K562 (cell line): ENCODE data around the gene RREB1. TPM values are rescaled to one million over a fixed set of nuclear protein-coding genes. Genes with fewer than 3 reads are reported as not detected.

ENCODE experiments used
- BCOR ChIP-seq: fragments of 450-650 bp; IDR thresholded peaks from 2 replicates; pipeline ENCODE4 v1.6.1; 2016
- CBX3 ChIP-seq, 2 experiments: IDR thresholded peaks; 1 replicate in 1 of 2; 2 replicates in 1 of 2; pipeline ENCODE4 v1.6.1; 2012; ENCODE audit warnings: inconsistent platforms in 2 of 2, low read length in 2 of 2, borderline replicate concordance in 1 of 2, control low read depth in 1 of 2
- CXXC5 ChIP-seq: fragments of 250-450 bp; sonication (Bioruptor Pico); IDR thresholded peaks from 2 replicates; pipeline ENCODE4 v1.8.0; 2022; ENCODE audit warnings: inconsistent platforms, mild to moderate bottlenecking, moderate library complexity
- GABPB1 ChIP-seq: sonication (generic); formaldehyde crosslinking; IDR thresholded peaks from 2 replicates; pipeline ENCODE4 v1.8.0; 2022; ENCODE audit warnings: mild to moderate bottlenecking, missing genetic modification reagents
- HDAC3 ChIP-seq: fragments of 450-650 bp; IDR thresholded peaks from 2 replicates; pipeline ENCODE4 v1.6.1; 2018; ENCODE audit warnings: borderline replicate concordance, mild to moderate bottlenecking, moderate library complexity; ENCODE audit not compliant: partially characterized antibody
- KLF1 ChIP-seq: fragments of 450-650 bp; IDR thresholded peaks from 2 replicates; pipeline ENCODE4 v1.6.1; 2016; ENCODE audit warnings: missing genetic modification characterization, missing compliant biosample characterization
- MIER1 ChIP-seq: fragments of 450-650 bp; IDR thresholded peaks from 2 replicates; pipeline ENCODE4 v1.6.1; 2016; ENCODE audit warnings: antibody characterized with exemption, mild to moderate bottlenecking, low read depth
- MITF ChIP-seq: IDR thresholded peaks from 2 replicates; pipeline ENCODE4 v1.6.1; 2014; ENCODE audit warnings: antibody characterized with exemption
- MYNN ChIP-seq, 2 experiments: sonication (generic); formaldehyde crosslinking in 1 of 2; IDR thresholded peaks; 2 replicates each; pipeline versions ENCODE4 v1.5.0 to v1.6.1; 2016 to 2020; ENCODE audit warnings: antibody characterized with exemption in 1 of 2, missing genetic modification reagents in 1 of 2
- PTRF ChIP-seq: fragments of 450-650 bp; IDR thresholded peaks from 2 replicates; pipeline ENCODE4 v1.6.1; 2016; ENCODE audit warnings: mild to moderate bottlenecking, missing genetic modification characterization, missing compliant biosample characterization
- RBM15 ChIP-seq: fragments of 200-400 bp; formaldehyde crosslinking; IDR thresholded peaks from 2 replicates; pipeline ENCODE4 v1.6.1; 2018; ENCODE audit warnings: mild to moderate bottlenecking, low read length, moderate library complexity; ENCODE audit not compliant: insufficient read depth
- TAF1 ChIP-seq: IDR thresholded peaks from 2 replicates; pipeline ENCODE4 v1.6.1; 2011; ENCODE audit warnings: mild to moderate bottlenecking, low read length, moderate library complexity; ENCODE audit not compliant: insufficient read depth, control insufficient read depth, severe bottlenecking; ENCODE audit errors: extremely low read depth
- TCF7L2 ChIP-seq: fragments of 150-350 bp; IDR thresholded peaks from 2 replicates; pipeline ENCODE4 v1.6.1; 2016; ENCODE audit warnings: low read depth, mild to moderate bottlenecking, low read length, moderate library complexity
- TFE3 ChIP-seq: fragments of 450-650 bp; formaldehyde crosslinking; IDR thresholded peaks from 2 replicates; pipeline ENCODE4 v1.4.0; 2020; ENCODE audit warnings: mild to moderate bottlenecking, mixed read lengths
- ZBTB1 ChIP-seq: sonication (generic); formaldehyde crosslinking; IDR thresholded peaks from 2 replicates; pipeline ENCODE4 v1.8.1; 2023; ENCODE audit warnings: missing genetic modification reagents, low read depth, mild to moderate bottlenecking, borderline replicate concordance
- ZNF212 ChIP-seq: fragments of 450-650 bp; formaldehyde crosslinking; IDR thresholded peaks from 2 replicates; pipeline ENCODE4 v1.4.0; 2020; ENCODE audit warnings: mild to moderate bottlenecking
- ZNF280B ChIP-seq: fragments of 250-450 bp; sonication (Bioruptor Pico); IDR thresholded peaks from 2 replicates; pipeline ENCODE4 v1.5.1; 2021; ENCODE audit warnings: mild to moderate bottlenecking
- ZNF589 ChIP-seq: fragments of 200-800 bp; sonication (Bioruptor generic); IDR thresholded peaks from 2 replicates; pipeline ENCODE4 v1.6.1; 2016; ENCODE audit warnings: low read depth, missing genetic modification characterization, missing compliant biosample characterization
- polyA plus RNA-seq, 8 experiments: library from polyadenylated mRNA; depleted of rRNA in 4 of 8; stranded (reverse) in 5 of 8; unstranded in 3 of 8; fragments of >200 nt; fragmentation: Nextera tagmentation in 2 of 8; fragmentation: Illumina TruSeq in 1 of 8; extraction: Ambion mirVana in 2 of 8; extraction: Trizol in 1 of 8; gene quantifications; 2 replicates each; pipeline versions ENCODE4 v1.2.1 to v1.2.3, GENCODE V29; 2011 to 2014; ENCODE audit warnings: inconsistent platforms in 1 of 8, missing spikeins in 1 of 8
- total RNA-seq, 7 experiments: library from RNA; depleted of rRNA in 6 of 7; stranded (reverse); fragments of >200 nt in 6 of 7; fragmentation: Illumina TruSeq in 2 of 7; extraction: Trizol in 2 of 7; gene quantifications; 2 replicates each; pipeline versions ENCODE4 v1.2.1 to v1.2.3, GENCODE V29; 2011 to 2021; ENCODE audit warnings: low replicate concordance in 1 of 7
- TF ChIP-seq, protein P1 (sequence below), 3 experiments: IDR thresholded peaks in 2 of 3; conservative IDR thresholded peaks in 1 of 3; 2 replicates each; pipeline ENCODE4 v1.5.1; 2011 to 2012; ENCODE audit warnings: low read length in 3 of 3, mild to moderate bottlenecking in 3 of 3, control low read depth in 2 of 3, improper control_type of control experiment in 1 of 3, inconsistent platforms in 1 of 3, low read depth in 1 of 3, mixed read lengths in 1 of 3, moderate library complexity in 1 of 3; ENCODE audit not compliant: insufficient read depth in 2 of 3

The RREB1 gene
- total and polyA plus RNA-seq, 9 of the 15 experiments (the other 6 are each of a cell fraction or from before 2014, with no cell fraction given): 3.3 to 64.2 (median 19.3) TPM

- no peak for TF ChIP-seq ZNF280B (CRISPR knock-in tag)
- no peak for TF ChIP-seq ZNF212 (CRISPR knock-in tag)
- no peak for TF ChIP-seq ZBTB1
- peak; percentile 36; the same call in 1 of the 2 replicates for TF ChIP-seq GABPB1 (CRISPR knock-in tag)
- TF ChIP-seq TAF1: peak; percentile 57
- peak; percentile 73 for TF ChIP-seq BCOR
- no peak for TF ChIP-seq HDAC3
- peak; percentile 70 for TF ChIP-seq MYNN (IDR thresholded peaks at IDR 0.05)
- TF ChIP-seq MYNN (CRISPR knock-in tag; IDR thresholded peaks at IDR 0.05): no peak
- no peak for TF ChIP-seq TCF7L2
- TF ChIP-seq, protein P1, sequence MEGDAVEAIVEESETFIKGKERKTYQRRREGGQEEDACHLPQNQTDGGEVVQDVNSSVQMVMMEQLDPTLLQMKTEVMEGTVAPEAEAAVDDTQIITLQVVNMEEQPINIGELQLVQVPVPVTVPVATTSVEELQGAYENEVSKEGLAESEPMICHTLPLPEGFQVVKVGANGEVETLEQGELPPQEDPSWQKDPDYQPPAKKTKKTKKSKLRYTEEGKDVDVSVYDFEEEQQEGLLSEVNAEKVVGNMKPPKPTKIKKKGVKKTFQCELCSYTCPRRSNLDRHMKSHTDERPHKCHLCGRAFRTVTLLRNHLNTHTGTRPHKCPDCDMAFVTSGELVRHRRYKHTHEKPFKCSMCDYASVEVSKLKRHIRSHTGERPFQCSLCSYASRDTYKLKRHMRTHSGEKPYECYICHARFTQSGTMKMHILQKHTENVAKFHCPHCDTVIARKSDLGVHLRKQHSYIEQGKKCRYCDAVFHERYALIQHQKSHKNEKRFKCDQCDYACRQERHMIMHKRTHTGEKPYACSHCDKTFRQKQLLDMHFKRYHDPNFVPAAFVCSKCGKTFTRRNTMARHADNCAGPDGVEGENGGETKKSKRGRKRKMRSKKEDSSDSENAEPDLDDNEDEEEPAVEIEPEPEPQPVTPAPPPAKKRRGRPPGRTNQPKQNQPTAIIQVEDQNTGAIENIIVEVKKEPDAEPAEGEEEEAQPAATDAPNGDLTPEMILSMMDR (IDR thresholded peaks at IDR 0.05 in 2 of 3, conservative IDR thresholded peaks at IDR 0.05 in 1 of 3; ENCODE audit: insufficient read depth in 2 of 3, low read depth in 1 of 3, low read length in 3 of 3): peak; percentile 53 to 81 (median 67)
- peak in 1 of 2 experiments; percentile 45; a peak in 1 of 3 replicates for TF ChIP-seq CBX3 (IDR thresholded peaks at IDR 0.05; ENCODE audit: borderline replicate concordance in 1 of 2, low read length in 2 of 2)
- no peak for TF ChIP-seq MITF
- peak; percentile 99 for TF ChIP-seq KLF1 (tag)
- TF ChIP-seq MIER1: no peak
- 0 out of 2 replicates have a peak, but pooled peaks have one; percentile 64 for TF ChIP-seq RBM15
- TF ChIP-seq CXXC5 (CRISPR knock-in tag): peak; percentile 78
- TF ChIP-seq ZNF589: no peak
- no peak for TF ChIP-seq TFE3 (CRISPR knock-in tag)
- no peak for TF ChIP-seq PTRF (tag)
These were observed 796 bp upstream of the RREB1 start (continued) for GRCh38 chr6:7106752-7107577.
